SK-N-DZ (cell line): ENCODE data around the gene KRI1.
"Not testable (repeated sequence)": the region's sequence is repeated elsewhere in the genome, so short reads cannot be mapped to it uniquely, and the experiment has no call there.

ENCODE experiments used
- DNase-seq: peaks from one replicate; pipeline ENCODE4 v3.0.0-alpha.2; 2015; ENCODE audit warnings: low spot score

Gene KRI1

GRCh38 chr19:10550336-10550735 is 15.5 kb downstream of the KRI1 start:
- no peak for DNase-seq

GRCh38 chr19:10549733-10550132 is 16.1 kb downstream of the KRI1 start:
- no peak for DNase-seq

- DNase-seq, result no peak
Measured at GRCh38 chr19:10548746-10549276, 17.0 kb downstream of the KRI1 start.

GRCh38 chr19:10546817-10547216 is 19.0 kb downstream of the KRI1 start:
- DNase-seq, result no peak

DNA sequence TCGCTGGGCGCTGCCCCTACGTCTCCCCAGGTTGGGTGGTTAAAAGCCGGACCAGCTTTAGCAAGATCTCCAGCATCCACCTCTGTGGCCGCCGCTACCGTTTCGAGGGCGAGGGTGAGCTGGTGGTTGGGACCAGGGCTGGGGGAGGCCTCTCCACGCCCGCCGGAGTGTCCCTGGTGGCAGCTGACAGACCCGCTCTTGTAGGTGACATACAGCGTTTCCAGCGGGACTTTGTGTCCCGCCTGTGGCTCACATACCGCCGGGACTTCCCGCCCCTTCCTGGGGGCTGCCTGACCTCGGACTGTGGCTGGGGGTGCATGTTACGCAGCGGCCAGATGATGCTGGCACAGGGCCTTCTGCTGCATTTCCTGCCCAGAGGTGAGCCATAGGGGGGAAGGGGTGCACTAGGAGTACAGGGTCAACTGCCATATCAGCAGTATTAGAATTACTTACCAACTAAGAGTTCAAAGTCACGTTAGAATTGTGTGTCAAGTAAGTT is 21.0 kb downstream of the KRI1 start:
- no peak for DNase-seq

- no peak for DNase-seq
Measured at GRCh38 chr19:10544242-10544752, 21.5 kb downstream of the KRI1 start.

DNA sequence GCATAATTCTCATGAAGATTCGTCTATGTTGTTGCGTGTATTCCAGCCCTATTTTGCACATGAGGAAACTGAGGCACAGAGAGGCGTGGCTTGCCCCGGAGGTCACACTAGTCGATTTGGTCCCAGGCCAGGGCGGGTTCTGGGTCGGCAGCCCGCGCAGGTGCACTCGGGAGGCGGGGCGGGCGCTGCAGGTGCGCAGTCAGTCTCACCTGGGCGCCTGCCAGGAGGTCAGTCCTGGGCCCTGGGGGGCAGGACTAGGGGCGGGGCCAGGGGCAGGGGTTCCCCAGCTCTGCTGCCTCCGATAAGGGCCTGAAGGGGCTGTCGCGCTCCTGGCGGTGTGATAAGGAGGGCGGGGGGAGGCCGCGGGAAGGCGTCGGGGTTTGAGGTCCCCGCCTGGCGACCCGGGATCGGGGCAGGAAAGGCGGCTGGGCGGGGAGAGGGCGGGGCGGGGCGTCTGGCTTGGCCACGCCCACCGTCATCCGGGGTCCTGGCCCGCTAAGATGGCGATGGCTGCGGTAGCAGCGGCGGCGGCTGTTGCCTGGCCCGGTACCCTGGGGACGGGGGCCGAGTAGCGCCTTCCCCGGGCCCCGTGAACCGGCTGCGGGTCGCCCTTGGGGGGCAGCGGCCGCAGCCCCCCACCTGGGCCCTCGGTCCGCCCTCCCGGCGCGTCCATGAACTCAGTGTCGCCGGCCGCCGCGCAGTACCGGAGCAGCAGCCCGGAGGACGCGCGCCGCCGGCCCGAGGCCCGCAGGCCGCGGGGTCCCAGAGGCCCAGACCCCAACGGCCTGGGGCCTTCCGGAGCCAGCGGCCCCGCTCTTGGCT is 22.2 kb downstream of the KRI1 start, which contains the start of gene ATG4D:
ATG4D (plus strand) TSS at position 485 of the 822 bp plus-strand sequence; CDS start at position 672, 187 bp downstream.
- DNase-seq, result peak; percentile 74

- DNase-seq, result no peak
Measured at GRCh38 chr19:10543059-10543419, 22.8 kb downstream of the KRI1 start.

GRCh38 chr19:10539016-10539415 is 26.8 kb downstream of the KRI1 start:
- not testable (repeated sequence) for DNase-seq

- DNase-seq, result no peak
Measured at GRCh38 chr19:10538204-10538983, 27.4 kb downstream of the KRI1 start.

DNA sequence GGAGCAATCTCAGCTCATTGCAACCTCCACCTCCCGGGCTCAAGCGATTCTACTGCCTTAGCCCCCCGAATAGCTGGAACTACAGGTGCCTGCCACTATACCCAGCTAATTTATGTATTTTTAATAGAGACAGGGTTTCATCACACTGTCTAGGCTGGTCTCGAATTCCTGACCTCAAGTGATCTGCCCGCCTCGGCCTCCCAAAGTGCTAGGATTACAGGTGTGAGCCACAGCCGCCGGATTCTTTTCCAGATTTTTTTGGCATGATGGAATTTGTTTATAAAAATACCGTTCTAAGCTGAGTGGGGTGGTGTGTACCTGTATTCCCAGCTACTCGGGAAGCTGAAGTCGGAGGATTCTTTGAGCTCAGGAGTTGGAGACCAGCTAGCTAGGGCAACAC is 28.1 kb downstream of the KRI1 start:
- DNase-seq, result no peak

GRCh38 chr19:10535613-10536012 is 30.2 kb downstream of the KRI1 start:
- no peak for DNase-seq

DNA sequence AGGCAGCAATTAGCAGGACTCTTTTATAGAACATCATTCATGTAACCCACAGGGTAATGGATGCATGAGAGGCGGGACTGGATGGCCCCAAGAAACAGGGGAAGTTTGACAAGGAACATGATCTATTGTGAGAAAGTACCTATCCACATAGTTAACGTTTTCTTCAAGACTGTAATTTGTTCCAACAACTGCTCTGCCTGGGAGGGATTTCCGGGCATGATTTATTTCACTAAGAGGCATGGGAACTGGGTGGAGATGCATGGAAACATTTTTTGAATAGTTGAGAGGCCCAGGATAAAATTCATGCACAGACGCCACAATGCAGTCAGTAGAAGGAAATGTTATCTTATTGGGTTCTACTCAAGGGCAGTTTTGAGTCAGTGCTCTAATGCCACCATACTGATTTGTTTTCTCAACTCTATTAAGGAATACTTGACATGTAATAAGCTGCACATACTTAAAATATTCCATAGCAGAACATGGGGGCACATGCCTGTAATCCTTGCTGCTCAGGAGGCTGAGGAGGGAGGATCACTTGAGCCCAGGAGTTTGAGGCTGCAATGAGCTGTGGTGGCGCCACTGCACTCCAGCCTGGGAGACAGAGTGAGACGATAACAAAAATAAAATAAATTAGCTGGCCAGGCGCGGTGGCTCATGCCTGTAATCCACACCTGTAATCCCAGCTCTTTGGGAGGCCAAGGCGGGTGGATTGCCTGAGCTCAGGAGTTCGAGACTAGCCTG is 32.0 kb downstream of the KRI1 start:
- no peak for DNase-seq

DNA sequence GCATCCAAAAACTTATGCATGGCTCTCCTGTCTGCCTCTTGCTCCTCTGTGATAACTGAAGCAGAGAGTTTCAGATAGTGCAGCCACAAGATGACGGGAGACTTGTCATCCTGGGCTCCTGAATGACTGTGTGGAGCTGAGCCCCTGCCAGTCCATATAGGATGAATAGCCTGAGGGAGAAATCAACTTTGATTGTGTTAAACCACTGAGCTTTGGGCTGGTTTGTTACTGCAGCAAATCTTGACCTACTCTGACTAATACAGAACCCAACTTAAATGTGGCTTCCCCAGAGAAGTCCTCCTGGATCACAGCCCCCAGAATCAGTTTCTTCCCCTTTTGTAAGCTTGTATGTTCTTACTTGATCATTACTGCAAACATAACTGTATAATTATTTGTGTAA is 33.4 kb downstream of the KRI1 start:
- DNase-seq, result no peak

DNA sequence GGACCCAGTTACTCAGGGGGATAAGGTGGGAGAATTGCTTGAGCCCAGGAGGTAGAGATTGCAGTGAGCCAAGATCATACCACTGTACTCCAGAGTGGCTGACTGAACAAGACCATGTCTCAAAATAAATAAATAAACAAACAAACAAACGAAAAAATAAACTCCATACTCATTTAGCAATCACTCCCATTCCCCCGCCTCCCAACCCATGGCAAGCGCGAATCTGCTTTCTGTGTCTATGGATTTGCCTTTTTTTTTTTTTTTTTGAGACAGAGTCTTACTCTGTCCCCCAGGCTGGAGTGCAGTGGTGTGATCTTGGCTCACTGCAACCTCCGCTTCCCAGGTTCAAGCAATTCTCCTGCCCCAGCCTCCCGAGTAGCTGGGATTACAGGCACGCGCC is 38.9 kb downstream of the KRI1 start:
- DNase-seq, result not testable (repeated sequence)

GRCh38 chr19:10525636-10526035 is 40.2 kb downstream of the KRI1 start:
- no peak for DNase-seq

GRCh38 chr19:10523135-10523636 is 42.6 kb downstream of the KRI1 start:
- no peak for DNase-seq

DNA sequence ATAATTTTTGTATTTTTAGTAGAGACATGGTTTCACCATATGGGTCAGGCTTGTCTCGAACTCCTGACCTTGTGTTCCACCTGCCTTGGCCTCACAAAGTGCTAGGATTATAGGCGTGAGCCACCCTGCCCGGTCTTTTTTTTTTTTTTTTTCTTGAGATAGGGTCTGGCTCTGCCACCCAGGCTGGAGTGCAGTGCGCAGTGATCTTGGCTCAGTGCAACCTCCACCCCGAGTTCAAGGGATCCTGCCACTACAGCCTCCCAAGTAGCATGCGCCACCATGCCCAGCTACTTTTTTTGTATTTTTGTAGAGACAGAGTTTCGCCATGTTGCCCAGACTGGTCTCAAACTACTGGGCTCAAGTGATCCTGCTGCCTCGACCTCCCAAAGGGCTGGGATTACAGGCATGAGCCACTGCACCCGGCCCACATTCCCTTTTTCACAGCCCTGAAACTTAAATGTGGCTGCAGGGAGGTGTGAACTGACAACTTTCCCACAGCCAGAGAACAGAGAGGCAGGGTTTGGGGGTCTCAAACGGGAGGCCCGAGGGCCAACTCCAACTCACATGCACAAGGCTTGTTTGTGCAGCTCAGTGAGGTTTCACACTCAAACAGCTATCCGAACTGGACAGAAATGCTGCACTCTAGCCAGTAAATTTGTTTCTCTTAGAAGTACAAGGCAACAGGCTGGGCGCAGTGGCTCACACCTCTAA is 44.2 kb downstream of the KRI1 start:
- DNase-seq, result no peak

GRCh38 chr19:10520652-10521318 is 45.0 kb downstream of the KRI1 start:
- no peak for DNase-seq

- DNase-seq, result no peak
Measured at GRCh38 chr19:10519421-10519820, 46.4 kb downstream of the KRI1 start.
